Heart left ventricle (tissue), 16 donors: Measurements from ENCODE around the gene RIPK1. TPM values are rescaled to one million over a fixed set of nuclear protein-coding genes. Genes with fewer than 3 reads are reported as not detected.
"Not testable (repeated sequence)": the region's sequence is repeated elsewhere in the genome, so short reads cannot be mapped to it uniquely, and the experiment has no call there.

Experiments used
- ATAC-seq, 4 donors: fragments of 200-7000 bp; cut with Tn5 transposase; one replicate each; pipeline ENCODE4 v1.9.1; 2020 to 2022; ENCODE audit warnings: moderate library complexity in 4 of 4, mild to moderate bottlenecking in 3 of 4, moderate number of reproducible peaks in 1 of 4
- DNase-seq, 5 donors: peaks; one replicate each; pipeline ENCODE4 v3.0.0-alpha.2; 2020
- H3K27ac ChIP-seq, 12 donors: fragments of 200-600 bp; sonication (generic) in 4 of 12; one replicate each; pipeline versions ENCODE4 v1.5.0 to v1.8.0; 2016 to 2022; ENCODE audit warnings: mild to moderate bottlenecking in 2 of 12
- H3K27me3 ChIP-seq, 9 donors: fragments of 200-600 bp; sonication (generic) in 2 of 9; one replicate each; pipeline versions ENCODE4 v1.5.1 to v1.8.0; 2016 to 2022; ENCODE audit warnings: mild to moderate bottlenecking in 3 of 9
- H3K36me3 ChIP-seq, 9 donors: fragments of 200-600 bp; sonication (generic) in 2 of 9; one replicate each; pipeline versions ENCODE4 v1.5.0 to v1.8.0; 2018 to 2022; ENCODE audit warnings: mild to moderate bottlenecking in 2 of 9
- H3K4me1 ChIP-seq, 12 donors: fragments of 200-600 bp; sonication (generic) in 4 of 12; one replicate each; pipeline versions ENCODE4 v1.5.0 to v1.8.0; 2016 to 2022; ENCODE audit warnings: mild to moderate bottlenecking in 3 of 12
- H3K4me3 ChIP-seq, 12 donors: fragments of 200-600 bp; sonication (generic) in 4 of 12; one replicate each; pipeline versions ENCODE4 v1.5.0 to v1.8.0; 2017 to 2022; ENCODE audit warnings: mild to moderate bottlenecking in 9 of 12, moderate library complexity in 4 of 12
- H3K9me3 ChIP-seq, 12 donors: fragments of 200-600 bp; sonication (generic) in 4 of 12; one replicate each; pipeline versions ENCODE4 v1.5.0 to v1.8.0; 2016 to 2022; ENCODE audit warnings: mild to moderate bottlenecking in 1 of 12
- CTCF ChIP-seq, 12 donors: fragments of 200-600 bp; sonication (generic) in 4 of 12; IDR thresholded peaks; one replicate each; pipeline versions ENCODE4 v1.5.0 to v1.8.0; 2018 to 2022; ENCODE audit warnings: antibody characterized with exemption in 12 of 12, mild to moderate bottlenecking in 5 of 12
- POLR2A ChIP-seq, 2 donors: fragments of 450-650 bp; IDR thresholded peaks; one replicate each; pipeline ENCODE4 v1.6.1; 2017; ENCODE audit warnings: antibody characterized with exemption in 2 of 2, mild to moderate bottlenecking in 2 of 2, moderate library complexity in 2 of 2
- WGBS, 4 donors: extraction: QIAGEN DNeasy Blood & Tissue Kit in 2 of 4; methylation state at CpG; one replicate each; pipeline versions ENCODE4 v1.1.5 to v1.1.7; 2013 to 2018; 5-methylcytosine and 5-hydroxymethylcytosine counted together
- intact Hi-C, 10 donors: fragments of 100-400 bp; cut with DNase I; formaldehyde crosslinking; loops; one replicate each; pipeline versions ENCODE4 v1.11.1 to v1.14.2; 2022
- polyA plus RNA-seq, 2 donors: library from polyadenylated mRNA; stranded (reverse); fragments of 200-250 nt; gene quantifications; one replicate each; pipeline ENCODE4 v1.2.3, GENCODE V29; 2013
- total RNA-seq, 9 donors: library from RNA; depleted of rRNA in 2 of 9; stranded (reverse); fragments of >200 nt in 2 of 9; fragmentation: NEBNext Ultra II Directional in 3 of 9; extraction: Animal tissue kit (Norgen Biotek cat#: 25700) in 3 of 9; gene quantifications; one replicate each; pipeline versions ENCODE4 v1.1.0 to v1.2.4, GENCODE V29; 2016 to 2023
- donor health status: ischemic (EF 13 %, LVEDD 7.1; RV severe dilation, severe dysfunction).
- donor health status: healthy with polysubstance abuse.
- donor health status: DM: no; HTN: yes; CAD: no.
- donor health status: DM: no; HTN: no; CAD: no.
- donor health status: ischemic (EF 25% LVEDD 6.9; RV normal size, moderate dysfunction).
- donor health status: ischemic (EF 25% LVEDD 5.7; RV mildly dilated, moderate dysfunction).
- donor health status: healthy.
- donor health status: DM: yes; HTN: yes; CAD: no.
- donor health status: ischemic (EF 35%, LVEDD 5.7; RV mildly dilated, moderate dysfunction).
- donor health status: nonischemic (EF 11% LVEDD 7.7; RV severe dilation, severe dysfunction).
- donor health status: DM: yes; HTN: yes; CAD: no.
- donor health status: PGD.
- donor health status: ischemic (EF 29% LVEDD 5.4; RV normal size, mild dysfunction).
- donor health status: nonischemic (EF 23%, LVEDD 6.1; RV moderate dilation, normal function).

The RIPK1 gene
- total and polyA plus RNA-seq, 11 donors = 5.3 to 16.3 (median 7.1) TPM

- no peak overlapping the region for H3K27ac ChIP-seq
- peaks cover 0 to 42% (median 16%) of the 10 kb centered on the region in 12 donors for H3K4me1 ChIP-seq
- no peaks in the 10 kb centered on the region for H3K36me3 ChIP-seq
- DNase-seq (no peak), ATAC-seq (no peak)
- intact Hi-C loops = loop anchor here in 8 of 10 donors (1.0 to 10.0 kb wide), 5 partner anchors 58 to 215 kb away; partner anchors contain the start of genes SERPINB1 (in 6 of the 8) and NQO2 (in 2 of the 8)
- H3K27me3 ChIP-seq = no peaks in the 10 kb centered on the region
- TF ChIP-seq CTCF (IDR thresholded peaks at IDR 0.05) = no peak
- no peak for TF ChIP-seq POLR2A (IDR thresholded peaks at IDR 0.05)
- 84 to 89% (median 86%) methylated on average over 11 of the region's 11 CpGs for WGBS, 4 donors
- H3K9me3 ChIP-seq = no peaks in the 10 kb centered on the region
- H3K4me3 ChIP-seq = no peak overlapping the region
These were observed 11.1 kb upstream of the RIPK1 start for GRCh38 chr6:3057063-3057770.

DNA sequence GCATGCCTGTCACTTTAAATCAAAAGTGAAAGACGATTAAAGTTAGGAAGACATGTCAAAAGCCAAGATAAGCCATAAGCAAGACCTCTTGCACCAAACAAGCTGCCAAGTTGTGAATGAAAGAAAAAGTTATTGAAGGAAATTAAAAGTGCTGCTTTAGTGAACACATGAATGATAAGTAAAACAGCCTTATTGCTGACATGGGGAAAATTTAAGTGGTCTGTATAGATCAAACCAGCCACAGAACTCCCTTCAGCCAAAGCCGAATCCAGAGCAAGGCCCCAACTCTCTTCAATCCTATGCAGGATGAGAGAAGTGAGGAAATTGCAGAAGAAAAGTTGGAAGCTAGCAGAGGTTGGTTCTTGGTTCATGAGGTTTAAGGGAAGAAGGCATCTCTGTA lies 9.3 kb upstream of the RIPK1 start:
- Histone ChIP-seq H3K4me1 (peaks cover 0 to 27% (median 11%) of the 10 kb centered on the region in 12 donors), H3K36me3 (no peaks in the 10 kb centered on the region), H3K4me3 (no peak overlapping the region), H3K9me3 (no peaks in the 10 kb centered on the region), H3K27me3 (no peaks in the 10 kb centered on the region), H3K27ac (peak overlapping the region in 1 of 12 donors; percentile 30)
- ATAC-seq (no peak), DNase-seq (no peak)
- WGBS, 4 donors = 59 to 63% (median 60%) methylated on average over 2 of the region's 2 CpGs
- intact Hi-C loops = loop anchor here in 7 of 10 donors (5.0 to 10.0 kb wide), 3 partner anchors 212 to 217 kb away; partner anchors contain the start of gene SERPINB1 (in 6 of the 7)
- TF ChIP-seq POLR2A (IDR thresholded peaks at IDR 0.05) (no peak), CTCF (IDR thresholded peaks at IDR 0.05) (no peak)

- not testable (repeated sequence) for H3K27me3 ChIP-seq, H3K9me3 ChIP-seq, ATAC-seq, H3K36me3 ChIP-seq, H3K27ac ChIP-seq, H3K4me3 ChIP-seq, DNase-seq
- 95 to 97% (median 96%) methylated on average over 11 of the region's 11 CpGs for WGBS, 4 donors
- H3K4me1 ChIP-seq = peaks cover 0 to 25% (median 10%) of the 10 kb centered on the region in 12 donors
- intact Hi-C loops = loop anchor here in 2 of 10 donors (5.0 to 10.0 kb wide), 2 partner anchors 218 to 295 kb away; partner anchors contain the start of genes SERPINB1 (in 1 of the 2) and WRNIP1 (in 1 of the 2)
These were observed 8.2 kb upstream of the RIPK1 start for GRCh38 chr6:3060092-3060491.

- no peak for ATAC-seq
- intact Hi-C loops = loop anchor here in 2 of 10 donors (5.0 to 10.0 kb wide), 2 partner anchors 219 to 297 kb away; partner anchors contain the start of genes SERPINB1 (in 1 of the 2) and WRNIP1 (in 1 of the 2)
These were observed 6.8 kb upstream of the RIPK1 start for GRCh38 chr6:3061501-3061941.

GRCh38 chr6:3063340-3063732 lies 5.0 kb upstream of the RIPK1 start:
- not testable (repeated sequence) for H3K9me3 ChIP-seq, ATAC-seq, H3K36me3 ChIP-seq, H3K27me3 ChIP-seq
- DNase-seq = peak in 1 of 5 donors; percentile 37
- intact Hi-C loops = loop anchor here in 2 of 10 donors (5.0 to 10.0 kb wide), 2 partner anchors 221 to 299 kb away; partner anchors contain the start of genes SERPINB1 (in 1 of the 2) and WRNIP1 (in 1 of the 2)
- peaks cover 0 to 33% (median 15%) of the 10 kb centered on the region in 12 donors for H3K4me1 ChIP-seq
- 0 to 6% (median 3%) methylated on average over 2 to 17 of the region's 19 CpGs for WGBS, 4 donors
- H3K4me3 ChIP-seq = peak overlapping the region in 11 of 12 donors; percentile 64 to 98 (median 87)
- peak overlapping the region; percentile 86 to 99 (median 96) for H3K27ac ChIP-seq

More at GRCh38 chr6:3061501-3061941, 6.8 kb upstream of the RIPK1 start:
- H3K27ac ChIP-seq = no peak overlapping the region
- DNase-seq = no peak
- H3K9me3 ChIP-seq = no peaks in the 10 kb centered on the region
- 89 to 95% (median 94%) methylated on average over 5 of the region's 5 CpGs for WGBS, 4 donors
- no peaks in the 10 kb centered on the region for H3K27me3 ChIP-seq
- no peaks in the 10 kb centered on the region for H3K36me3 ChIP-seq
- H3K4me1 ChIP-seq = peaks cover 0 to 24% (median 6%) of the 10 kb centered on the region in 12 donors
- H3K4me3 ChIP-seq = no peak overlapping the region
- TF ChIP-seq POLR2A (IDR thresholded peaks at IDR 0.05) (no peak), CTCF (IDR thresholded peaks at IDR 0.05) (no peak)
